Measurements from ENCODE around the gene SPRR5.

The SPRR5 gene, protein sequence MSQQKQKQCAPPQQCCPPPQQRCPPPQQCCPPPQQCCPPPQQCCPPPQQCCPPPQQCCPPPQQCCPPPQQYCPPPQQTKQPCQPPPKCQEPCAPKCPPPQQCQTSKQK

DNA sequence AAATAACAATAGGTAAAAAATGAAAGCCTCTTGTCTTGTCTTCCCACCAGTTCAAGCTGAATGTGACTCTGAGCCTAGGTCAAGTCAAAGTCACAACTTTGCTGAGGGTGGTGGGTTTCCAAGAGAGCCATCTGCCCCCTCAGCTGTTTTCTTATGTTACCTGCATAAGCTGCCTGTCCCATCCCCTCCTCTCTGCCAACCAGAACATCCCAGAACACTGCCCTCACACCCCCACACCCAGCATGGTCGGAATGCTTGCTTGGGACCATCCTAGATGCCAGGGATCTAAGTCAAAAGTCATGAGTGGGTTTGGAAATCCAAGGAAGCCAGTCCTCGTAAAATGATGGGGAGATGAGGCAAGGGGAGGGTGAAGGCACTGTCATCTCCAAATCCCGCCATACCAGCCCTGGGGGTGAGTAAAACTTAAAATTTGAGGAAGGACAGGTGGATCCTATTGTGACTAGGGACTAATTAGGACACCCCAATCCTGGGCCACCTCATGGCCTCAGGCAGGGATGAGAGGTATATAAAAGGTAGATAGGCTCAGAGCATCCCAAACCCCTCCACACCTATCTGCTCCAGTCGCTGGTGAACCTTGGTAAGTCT is at the start of gene SPRR5:
SPRR5 (plus strand) TSS at position 556 of the 606 bp plus-strand sequence. CDS start 1,349 bp downstream, outside the sequence.
- DNase-seq, result no peak

DNA sequence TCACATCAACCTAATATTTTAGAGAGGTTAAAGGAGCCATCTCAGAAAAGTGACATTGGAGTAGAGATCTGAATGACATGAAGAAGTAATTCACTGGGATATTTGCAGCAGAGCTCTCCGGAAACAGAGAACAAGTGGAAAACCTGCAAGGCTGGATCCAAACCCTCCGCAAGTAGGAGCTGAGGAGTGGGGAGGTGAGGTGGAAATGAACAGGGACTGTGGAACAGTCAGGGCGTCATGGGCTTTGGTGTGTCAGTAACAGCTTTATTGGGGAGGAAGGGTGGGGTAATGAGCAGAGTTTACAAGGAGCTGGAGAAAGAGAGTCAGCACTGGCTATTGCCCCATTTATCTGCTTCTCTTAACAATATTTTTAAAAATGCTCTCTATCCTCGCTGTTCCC is 48.0 kb upstream of the SPRR5 start:
- DNase-seq, result no peak

DNA sequence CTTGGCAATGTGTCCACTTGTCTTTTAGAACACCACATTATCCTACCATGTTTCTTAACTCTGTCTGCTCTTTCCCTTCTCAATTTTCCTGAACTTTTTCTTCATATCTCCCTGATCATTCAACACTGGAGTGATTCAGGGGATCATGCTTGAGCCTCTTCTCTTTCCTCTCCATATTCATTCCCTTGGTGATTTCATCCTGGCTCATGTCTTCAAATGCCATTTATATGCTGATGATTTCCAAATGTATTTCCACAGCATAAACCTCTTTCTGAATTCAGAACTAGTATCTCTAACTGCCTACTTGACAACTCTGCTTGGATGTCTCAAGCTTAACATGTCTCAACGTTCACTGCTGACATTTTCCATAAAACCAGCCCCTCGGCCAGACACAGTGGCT is 47.1 kb upstream of the SPRR5 start:
- DNase-seq, result no peak

DNA sequence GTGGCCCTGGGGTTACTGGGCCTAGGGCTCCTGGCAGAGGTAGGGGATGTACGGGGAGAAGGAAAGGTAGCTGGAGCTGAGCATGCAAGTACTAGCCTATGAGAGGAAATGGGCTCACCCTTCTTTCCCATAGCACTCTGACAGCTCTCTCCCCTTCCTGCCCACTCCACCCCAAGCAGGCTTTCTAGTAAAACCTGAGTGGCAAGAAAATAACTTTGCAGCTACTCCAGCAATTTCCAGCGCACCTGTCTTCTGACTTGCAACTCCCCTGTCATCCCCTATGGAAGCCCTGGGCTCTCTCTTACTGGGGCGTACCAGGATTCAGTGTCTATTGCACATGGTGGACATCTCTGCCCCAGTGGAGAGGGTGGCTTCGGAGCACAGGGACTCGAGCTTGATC is 45.4 kb upstream of the SPRR5 start:
- DNase-seq, result no peak

DNA sequence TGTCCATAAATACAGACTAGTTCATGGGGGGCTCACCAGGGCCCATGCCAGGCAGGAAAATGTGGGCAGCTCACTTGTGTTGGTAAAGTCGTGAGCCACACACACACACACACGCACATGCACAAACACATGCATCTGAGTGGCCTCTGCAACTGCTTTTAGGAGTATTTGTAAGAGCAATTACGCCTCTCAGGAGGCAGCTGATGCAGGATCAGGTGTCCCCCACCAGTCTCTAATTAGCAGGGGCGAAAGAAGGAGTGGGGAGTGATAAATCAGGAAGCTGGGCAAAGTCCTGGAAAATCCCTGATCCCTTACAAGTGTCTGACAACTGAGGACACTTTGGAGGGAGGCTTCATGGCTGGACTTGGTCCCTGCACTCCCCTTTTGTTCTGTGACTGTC is 44.4 kb upstream of the SPRR5 start:
- DNase-seq, result no peak

DNA sequence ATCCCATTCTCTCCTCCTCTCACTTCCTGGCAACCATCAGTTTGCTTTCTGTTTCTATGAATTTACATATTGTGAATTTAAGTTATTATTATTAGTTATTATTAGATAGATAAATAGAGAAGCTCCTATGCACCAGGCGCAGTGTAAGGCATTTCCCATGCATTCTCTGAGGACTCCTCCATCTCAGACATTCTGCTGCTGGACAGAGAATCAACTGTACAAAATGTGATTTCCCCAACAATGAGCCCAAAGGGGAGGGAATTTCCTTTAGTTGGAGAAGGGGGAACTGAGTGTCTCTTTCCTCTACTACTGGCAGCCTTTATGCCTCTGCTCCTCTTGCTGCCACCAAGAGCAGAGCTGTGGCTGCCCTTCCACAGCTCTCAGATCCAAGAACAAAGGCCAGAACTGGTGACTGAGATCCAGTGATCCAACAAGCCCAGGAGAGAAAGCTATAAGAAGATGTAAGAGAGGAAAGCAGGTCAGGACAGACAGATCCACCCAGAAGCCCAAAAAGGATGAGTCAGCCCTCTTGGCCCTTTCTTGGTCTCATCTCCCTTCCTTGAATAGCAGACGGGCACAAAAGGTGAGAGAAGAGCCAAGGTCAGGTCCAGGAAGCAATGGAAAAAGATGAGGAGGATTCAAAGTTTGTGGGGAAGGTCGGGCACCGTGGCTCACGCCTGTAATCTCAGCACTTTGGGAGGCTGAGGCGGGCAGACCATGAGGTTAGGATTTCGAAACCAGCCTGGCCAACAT is 42.1 kb upstream of the SPRR5 start:
- DNase-seq, result no peak

DNA sequence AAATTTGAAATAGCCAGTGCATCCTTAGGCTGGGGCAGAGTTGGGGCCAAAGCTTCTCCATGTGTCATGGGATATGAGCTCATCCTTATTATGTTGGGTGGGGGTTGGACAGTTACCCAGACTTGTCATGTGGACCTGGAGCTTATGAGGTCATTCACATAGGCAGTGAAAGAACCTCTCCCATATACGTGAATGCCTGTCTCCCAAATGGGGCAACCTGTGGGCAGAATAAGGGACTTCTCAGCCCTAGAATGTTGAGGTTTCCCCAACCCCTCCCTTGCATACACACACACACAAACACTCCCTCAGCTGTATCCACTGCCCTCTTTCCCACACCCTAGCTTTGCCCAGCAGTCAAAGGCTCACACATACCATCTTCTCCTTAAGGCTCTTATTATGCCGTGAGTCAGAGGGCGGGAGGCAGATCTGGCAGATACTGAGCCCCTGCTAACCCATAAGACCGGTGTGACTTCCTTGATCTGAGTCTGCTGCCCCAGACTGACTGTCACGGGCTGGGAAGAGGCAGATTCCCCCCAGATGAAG is 40.9 kb upstream of the SPRR5 start:
- DNase-seq, result no peak

DNA sequence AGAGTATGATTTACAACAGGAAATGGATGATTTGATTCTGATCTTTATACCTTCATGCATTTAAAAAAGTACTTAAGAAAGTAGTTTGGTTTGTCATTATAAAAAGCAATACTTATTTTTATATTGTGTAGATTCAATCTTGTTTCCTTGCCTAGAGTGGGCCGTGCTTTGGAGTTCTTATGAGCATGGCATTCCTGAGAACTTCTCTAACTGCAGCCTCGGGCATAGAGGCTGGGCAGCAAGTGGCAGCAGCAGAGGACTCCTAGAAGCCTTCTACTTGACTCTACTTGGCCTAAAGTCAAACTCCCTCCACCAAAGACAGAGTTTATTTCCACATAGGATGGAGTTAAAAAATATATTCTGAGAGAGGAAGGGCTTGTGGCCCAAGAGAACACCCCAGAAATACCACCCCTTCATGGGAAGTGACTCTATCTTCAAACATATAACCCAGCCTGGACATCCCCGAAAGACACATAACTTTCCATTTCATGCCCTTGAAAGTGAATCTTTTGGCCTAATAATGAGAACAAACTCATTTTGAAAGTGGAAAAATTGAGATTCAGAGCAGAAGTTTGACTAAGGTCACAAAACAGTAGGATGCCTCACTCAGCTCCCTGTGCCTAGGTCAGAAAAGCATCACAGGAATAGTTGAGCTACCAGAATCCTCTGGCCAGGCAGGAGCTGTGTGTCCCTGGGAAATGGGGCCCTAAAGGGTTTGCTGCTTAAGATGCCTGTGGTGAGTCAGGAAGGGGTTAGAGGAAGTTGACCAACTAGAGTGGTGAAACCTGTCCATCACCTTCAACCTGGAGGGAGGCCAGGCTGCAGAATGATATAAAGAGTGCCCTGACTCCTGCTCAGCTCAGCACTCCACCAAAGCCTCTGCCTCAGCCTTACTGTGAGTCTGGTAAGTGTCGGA is 39.1 kb upstream of the SPRR5 start, which contains the start of gene IVL:
IVL (plus strand) TSS at position 861 of the 916 bp plus-strand sequence. CDS start 1,252 bp downstream, outside the sequence.
- DNase-seq, result no peak

DNA sequence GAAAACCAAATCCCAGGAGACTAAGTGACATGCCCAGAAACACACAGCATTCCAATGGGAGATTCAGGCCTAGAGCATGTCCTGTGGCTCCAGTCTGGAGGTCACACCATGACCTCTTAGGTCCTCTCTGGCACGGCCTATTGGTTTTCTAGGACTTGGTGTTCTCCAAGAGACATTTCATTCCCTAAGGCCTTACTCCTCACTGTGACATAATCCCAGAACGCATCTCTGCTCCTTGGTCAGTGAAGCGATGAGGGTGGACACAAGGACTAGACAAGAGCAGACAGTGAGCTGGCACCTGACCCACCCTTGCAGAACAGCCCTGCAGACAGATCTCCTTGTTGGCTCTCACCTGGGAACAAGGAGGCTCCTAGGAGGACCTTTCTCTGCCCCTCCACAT is 37.8 kb upstream of the SPRR5 start:
- DNase-seq, result no peak

DNA sequence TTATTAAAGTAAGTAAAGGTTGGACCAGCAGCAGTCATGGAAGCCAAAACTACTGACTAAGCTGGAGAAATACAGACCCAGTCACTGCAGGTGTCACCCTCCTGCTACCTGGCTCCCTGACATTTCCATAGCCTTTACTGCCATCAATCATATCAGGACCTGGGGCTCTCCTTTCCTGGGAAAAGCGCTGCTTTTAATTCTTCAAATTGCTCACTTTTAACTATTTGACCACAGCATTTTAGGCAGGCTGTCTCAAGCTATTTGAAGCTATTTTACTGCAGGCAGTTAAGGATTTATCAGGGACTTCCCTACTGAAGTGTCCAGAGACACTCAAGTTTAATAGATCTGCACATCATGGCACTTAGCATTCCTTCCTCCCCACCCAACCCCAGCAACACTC is 34.5 kb upstream of the SPRR5 start:
- no peak for DNase-seq

DNA sequence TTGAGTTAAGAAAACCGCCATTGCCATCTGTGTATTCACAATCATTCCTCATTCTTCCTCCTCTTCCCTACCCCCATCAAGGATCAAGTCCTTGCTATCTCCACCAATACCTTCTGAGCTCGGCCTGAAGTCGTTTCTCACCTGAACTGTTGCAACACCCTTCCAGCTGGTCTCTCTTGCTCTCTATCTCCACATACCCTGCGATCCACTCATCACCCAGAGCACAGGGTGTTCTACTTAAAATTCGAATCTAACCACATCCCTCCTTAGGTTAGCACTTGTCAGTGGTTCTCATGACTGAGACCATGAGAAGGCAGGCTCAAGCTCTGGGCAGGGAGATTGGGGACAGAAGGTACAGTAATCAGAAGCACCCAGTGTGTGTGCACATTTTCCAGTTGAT is 34.1 kb upstream of the SPRR5 start:
- no peak for DNase-seq

DNA sequence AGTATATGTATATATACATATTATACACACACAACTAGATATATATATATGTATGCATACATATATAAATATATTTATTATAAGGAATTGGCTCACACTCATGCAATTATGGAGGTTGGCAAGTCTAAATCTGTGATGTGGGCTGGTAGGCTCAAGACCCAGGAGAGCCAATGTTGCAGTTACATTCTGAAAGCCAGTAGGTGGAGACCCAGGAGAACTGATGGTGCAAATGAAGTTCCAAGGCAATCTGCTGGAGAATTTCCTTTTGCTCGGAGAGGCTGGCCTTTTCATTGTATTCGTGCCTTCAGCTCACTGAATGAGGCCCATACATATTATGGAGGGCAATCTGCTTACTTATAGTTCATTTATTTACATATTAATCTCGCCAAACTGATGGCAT is 29.2 kb upstream of the SPRR5 start:
- DNase-seq, result no peak

DNA sequence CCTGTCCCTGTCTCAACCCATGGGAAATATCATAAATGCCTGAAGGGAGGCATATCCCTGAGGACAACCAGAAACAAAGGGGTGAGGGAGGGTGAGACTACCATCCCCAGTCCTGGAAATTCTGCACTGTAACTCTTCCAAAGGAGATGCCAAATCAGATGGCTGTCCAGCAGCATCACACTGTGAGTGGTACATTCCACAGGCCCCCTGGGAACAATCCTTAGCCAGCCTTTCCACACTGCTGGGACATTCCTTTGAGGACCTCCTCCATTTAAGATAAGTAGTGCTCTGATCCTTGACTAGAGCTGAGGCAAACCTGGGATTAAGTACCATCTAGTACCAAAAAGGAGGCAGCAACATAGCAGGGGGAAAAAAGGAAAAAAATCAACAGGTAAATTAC is 27.9 kb upstream of the SPRR5 start:
- DNase-seq, result no peak

DNA sequence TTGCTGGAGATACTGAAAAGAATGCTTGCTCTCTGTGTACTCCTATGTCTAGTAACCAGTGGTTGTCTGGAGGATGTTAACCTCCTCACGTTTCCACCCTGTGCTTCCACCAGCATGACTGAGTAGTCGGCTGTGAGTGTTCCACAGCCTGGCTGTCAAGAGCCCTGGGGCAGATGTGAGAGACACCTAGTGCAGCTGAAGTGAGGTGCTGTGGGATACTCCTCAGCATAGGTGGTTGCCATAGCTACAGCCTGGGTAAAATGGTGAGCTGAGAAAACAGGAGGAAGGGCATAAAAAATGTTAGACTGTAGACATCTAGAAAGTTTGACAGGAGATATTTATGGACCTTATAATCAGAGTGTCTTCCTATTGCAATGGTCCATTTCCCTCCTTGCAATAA is 22.8 kb upstream of the SPRR5 start:
- no peak for DNase-seq

DNA sequence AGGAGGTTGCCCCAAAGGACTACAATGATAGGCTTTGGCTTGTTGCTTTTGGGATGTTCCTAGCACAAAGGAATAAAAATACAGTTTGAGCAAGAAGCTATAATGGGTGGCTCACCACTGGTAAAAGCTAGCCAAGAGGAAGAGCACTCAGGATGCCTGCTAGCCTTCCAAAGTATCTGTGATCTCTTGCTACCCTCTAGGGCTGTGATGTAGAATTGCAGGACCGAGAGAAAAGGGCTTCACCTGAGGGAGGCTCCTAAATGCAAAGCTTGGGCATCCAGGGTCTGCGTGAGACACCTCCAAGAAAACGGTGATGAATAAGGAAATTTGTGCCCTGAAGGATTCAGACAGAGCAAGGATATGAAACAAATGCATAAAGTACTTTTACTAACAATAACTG is 20.9 kb upstream of the SPRR5 start:
- DNase-seq, result no peak

DNA sequence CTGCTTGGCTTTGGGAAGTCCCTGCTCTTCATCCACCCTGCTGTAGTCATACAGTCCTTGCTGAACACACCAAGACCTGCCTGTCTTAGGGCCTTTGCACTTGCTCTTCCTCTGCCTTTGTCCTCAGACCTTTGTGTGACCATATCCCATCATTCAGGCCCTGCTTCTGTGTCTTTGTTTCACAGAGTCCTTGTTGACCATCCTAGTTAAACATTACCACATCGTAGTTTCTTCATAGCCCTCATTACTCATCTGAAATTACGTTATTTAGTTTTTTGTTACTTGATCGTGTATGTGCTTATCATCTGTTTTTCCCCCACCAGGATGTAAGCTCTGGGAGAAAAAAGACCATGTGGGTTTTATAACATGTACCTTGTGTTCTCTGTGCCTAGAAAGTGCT is 18.3 kb upstream of the SPRR5 start:
- no peak for DNase-seq

DNA sequence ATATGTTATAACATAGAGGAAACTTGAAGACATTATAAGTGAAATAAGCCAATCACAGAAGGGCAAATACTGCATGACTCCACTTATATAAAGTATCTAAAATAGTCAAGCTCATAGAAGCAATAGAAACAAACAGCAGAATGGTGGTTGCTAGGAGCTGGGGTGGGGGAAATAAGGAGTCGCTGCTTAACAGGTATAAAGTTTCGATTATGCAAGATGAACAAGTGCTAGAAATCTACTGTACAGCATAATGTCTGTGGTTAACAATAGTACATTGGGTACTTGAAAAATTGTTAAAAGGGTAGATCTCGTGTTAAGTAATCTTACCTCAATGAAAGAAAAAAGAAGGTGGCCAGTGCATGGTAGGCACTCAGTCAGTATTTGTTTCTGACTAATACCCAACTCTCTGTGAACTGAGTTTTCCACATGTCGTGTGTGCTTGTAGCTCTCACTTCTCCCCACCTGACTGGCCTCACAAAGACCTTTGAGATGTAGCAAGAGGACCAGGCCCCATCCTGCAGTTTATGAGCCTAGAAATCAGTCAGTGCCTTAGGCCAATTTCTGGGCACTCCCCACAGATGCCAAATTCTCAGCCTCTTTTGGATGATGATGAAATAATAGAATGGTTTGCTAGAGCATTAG is 14.7 kb upstream of the SPRR5 start:
- no peak for DNase-seq

DNA sequence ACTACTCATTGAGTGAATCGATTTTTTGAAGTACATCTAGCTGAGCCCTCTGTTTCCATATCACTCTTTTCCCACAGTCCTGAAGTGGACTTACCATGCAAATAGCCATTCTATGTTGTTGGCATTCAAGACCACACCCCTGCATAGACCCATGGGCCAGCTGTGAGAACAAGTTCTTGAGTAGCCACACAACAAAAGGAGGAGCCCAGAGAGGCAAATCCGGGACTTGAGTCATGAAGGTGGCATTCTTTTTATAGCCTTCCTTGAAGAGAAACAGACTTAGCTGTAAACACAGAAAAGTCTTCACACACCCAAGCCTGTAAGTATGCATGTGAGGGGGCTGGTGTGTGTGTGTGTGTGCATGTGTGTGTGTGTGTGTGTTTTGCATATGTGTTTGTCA is 13.8 kb upstream of the SPRR5 start:
- no peak for DNase-seq

DNA sequence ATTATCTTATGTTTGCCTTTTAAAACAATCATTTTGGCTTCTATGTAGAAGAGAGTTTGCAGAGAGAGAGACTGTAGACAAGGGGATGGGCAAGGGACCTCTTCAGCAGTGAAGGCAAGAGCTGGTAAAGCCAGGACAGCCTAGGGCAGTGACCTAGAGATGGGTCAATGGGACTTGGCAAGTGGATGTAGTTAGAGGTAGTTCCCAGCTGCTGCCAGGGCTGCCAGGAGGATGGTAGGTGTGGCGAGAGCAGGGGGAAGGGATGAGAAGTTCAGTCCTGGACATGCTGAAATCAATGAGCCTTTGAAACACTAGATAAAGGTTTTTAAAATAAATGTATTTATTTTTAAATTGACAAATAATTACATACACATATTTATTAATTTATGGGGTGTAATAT is 6.4 kb upstream of the SPRR5 start:
- DNase-seq, result no peak

DNA sequence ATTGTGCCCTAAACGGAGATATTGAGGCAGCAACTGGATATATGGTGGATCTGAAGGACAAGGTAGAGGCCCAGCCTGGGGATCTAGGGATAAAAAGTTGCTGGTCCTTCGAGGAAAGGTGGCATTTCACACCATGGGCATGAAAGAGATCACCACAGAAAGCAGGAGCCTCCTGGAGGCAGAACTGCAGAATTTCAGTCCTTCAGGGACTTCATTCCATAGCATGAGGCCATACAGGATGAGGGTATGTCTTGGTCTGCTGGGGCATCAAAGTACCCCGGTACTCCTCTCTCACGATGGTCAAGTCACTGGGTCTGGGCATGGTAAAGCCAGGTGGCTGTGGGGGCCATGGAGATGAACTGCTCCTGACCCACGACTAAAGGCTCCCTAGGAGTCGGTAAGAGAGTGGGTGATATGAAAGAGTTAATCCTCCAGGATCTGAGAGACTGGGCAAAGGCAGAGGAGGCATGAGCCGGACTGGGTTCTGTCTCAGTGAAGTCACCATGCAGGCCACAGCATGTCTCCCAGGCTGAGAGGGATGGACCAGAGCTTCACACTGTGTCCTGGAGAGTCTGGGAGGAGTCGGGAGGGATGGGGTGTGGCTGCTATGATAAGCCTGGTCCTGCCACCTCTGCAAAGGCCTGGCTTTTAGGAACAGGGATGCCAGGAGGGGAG is 5.8 kb upstream of the SPRR5 start:
- no peak for DNase-seq

DNA sequence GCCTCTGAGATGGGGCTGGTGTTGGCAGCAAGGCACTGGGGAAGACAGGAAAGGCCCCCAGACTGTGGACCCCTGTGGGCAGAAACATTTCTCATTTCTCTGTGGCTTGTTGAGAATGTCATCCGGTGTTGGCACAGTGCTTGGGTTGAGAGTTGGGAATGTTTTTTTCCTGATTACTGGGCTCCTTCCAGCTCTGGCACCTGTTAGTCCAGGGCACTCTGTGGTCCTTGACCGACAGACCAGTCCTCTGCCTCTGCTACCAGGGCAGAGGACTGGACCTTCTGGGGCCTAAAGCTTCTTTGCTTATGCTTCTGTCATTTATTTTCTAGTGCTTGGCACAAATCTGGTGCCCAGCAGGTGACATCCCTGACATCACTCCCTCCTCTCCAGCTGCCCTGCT is 4.8 kb upstream of the SPRR5 start:
- no peak for DNase-seq

DNA sequence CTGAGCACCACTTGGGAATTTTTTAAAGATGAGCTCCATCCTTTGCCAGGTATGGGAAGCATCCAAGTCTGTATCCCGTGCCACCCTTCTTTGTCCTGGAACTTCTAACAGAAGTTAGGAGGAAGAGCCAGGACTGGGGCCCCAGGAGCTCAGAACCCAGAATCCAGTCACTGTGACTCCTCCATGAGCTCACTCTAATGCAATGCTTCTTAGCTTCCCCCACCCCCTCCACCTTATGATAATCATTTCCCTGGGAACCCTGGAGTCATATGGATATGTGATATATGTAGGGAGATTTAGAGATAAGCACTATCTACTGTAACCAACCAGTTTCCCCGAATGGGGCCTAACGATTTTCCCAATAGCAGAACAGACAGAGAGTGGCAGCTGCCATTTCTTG is 758 bp upstream of the SPRR5 start:
- DNase-seq, result no peak
